Endothelial cell of hepatic sinusoid (primary cell): Measurements from ENCODE around the gene PRKAG2.

Source experiments
- in situ Hi-C: cut with HindIII; loops from 2 replicates; pipeline ENCODE4 v1.10.0; 2017; ENCODE audit warnings: low sequenced_read_pairs

Gene PRKAG2

GRCh38 chr7:151723321-151723720, 153.6 kb downstream of the PRKAG2 start:
- in situ Hi-C loops: no loop called here

GRCh38 chr7:151722533-151722932, 154.4 kb downstream of the PRKAG2 start:
- in situ Hi-C loops: no loop called here

- in situ Hi-C loops: no loop called here
Measured at GRCh38 chr7:151721694-151722093, 155.2 kb downstream of the PRKAG2 start.

- in situ Hi-C loops: no loop called here
Measured at GRCh38 chr7:151721236-151721635, 155.7 kb downstream of the PRKAG2 start.

- in situ Hi-C loops: no loop called here
Measured at GRCh38 chr7:151720280-151720679, 156.6 kb downstream of the PRKAG2 start.

GRCh38 chr7:151719897-151720242, 157.0 kb downstream of the PRKAG2 start:
- in situ Hi-C loops: no loop called here

GRCh38 chr7:151719031-151719896, 157.7 kb downstream of the PRKAG2 start:
- in situ Hi-C loops: no loop called here

- in situ Hi-C loops: no loop called here
Measured at GRCh38 chr7:151717918-151718317, 159.0 kb downstream of the PRKAG2 start.

- in situ Hi-C loops: no loop called here
Measured at GRCh38 chr7:151717415-151717814, 159.5 kb downstream of the PRKAG2 start.

- in situ Hi-C loops: no loop called here
Measured at GRCh38 chr7:151716323-151716722, 160.6 kb downstream of the PRKAG2 start.

- in situ Hi-C loops: no loop called here
Measured at GRCh38 chr7:151715666-151716315, 161.1 kb downstream of the PRKAG2 start.

- in situ Hi-C loops: no loop called here
Measured at GRCh38 chr7:151714201-151714600, 162.7 kb downstream of the PRKAG2 start.

- in situ Hi-C loops: no loop called here
Measured at GRCh38 chr7:151712810-151713125, 164.1 kb downstream of the PRKAG2 start.

- in situ Hi-C loops: no loop called here
Measured at GRCh38 chr7:151711906-151712809, 164.8 kb downstream of the PRKAG2 start.

GRCh38 chr7:151711435-151711872, 165.5 kb downstream of the PRKAG2 start:
- in situ Hi-C loops: no loop called here

GRCh38 chr7:151710646-151711434, 166.1 kb downstream of the PRKAG2 start:
- in situ Hi-C loops: no loop called here

- in situ Hi-C loops: no loop called here
Measured at GRCh38 chr7:151710121-151710640, 166.7 kb downstream of the PRKAG2 start.

GRCh38 chr7:151709141-151710038, 167.5 kb downstream of the PRKAG2 start:
- in situ Hi-C loops: no loop called here

GRCh38 chr7:151708610-151709009, 168.3 kb downstream of the PRKAG2 start:
- in situ Hi-C loops: no loop called here
